Duodenal mucosa (tissue), 2 donors: Measurements from ENCODE around the gene TSPAN11.

Source experiments
- H3K27ac ChIP-seq: one replicate; pipeline ENCODE4 v1.7.0; 2013; ENCODE audit warnings: low read depth, low read length
- H3K27me3 ChIP-seq, 2 donors: one replicate each; pipeline ENCODE4 v1.7.0; 2013; ENCODE audit warnings: low read length in 2 of 2, control low read depth in 1 of 2; ENCODE audit not compliant: insufficient read depth in 2 of 2, control insufficient read depth in 1 of 2
- H3K36me3 ChIP-seq, 2 donors: one replicate each; pipeline ENCODE4 v1.7.0; 2013; ENCODE audit warnings: low read length in 2 of 2, control low read depth in 1 of 2; ENCODE audit not compliant: insufficient read depth in 2 of 2, control insufficient read depth in 1 of 2
- H3K4me1 ChIP-seq, 2 donors: one replicate each; pipeline ENCODE4 v1.7.0; 2013; ENCODE audit warnings: low read length in 2 of 2, control low read depth in 1 of 2; ENCODE audit not compliant: insufficient read depth in 2 of 2, control insufficient read depth in 1 of 2
- H3K4me3 ChIP-seq, 2 donors: one replicate each; pipeline ENCODE4 v1.7.0; 2013; ENCODE audit warnings: low read length in 2 of 2, low read depth in 1 of 2
- H3K9ac ChIP-seq, 2 donors: one replicate each; pipeline ENCODE4 v1.7.0; 2013; ENCODE audit warnings: low read length in 2 of 2, low read depth in 1 of 2
- H3K9me3 ChIP-seq, 2 donors: one replicate each; pipeline ENCODE4 v1.7.0; 2013; ENCODE audit warnings: low read length in 2 of 2, control low read depth in 1 of 2; ENCODE audit not compliant: control insufficient read depth in 1 of 2

Gene TSPAN11

GRCh38 chr12:30910038-30910350 lies 16.6 kb upstream of the TSPAN11 start:
- H3K36me3 ChIP-seq = no peaks in the 10 kb centered on the region
- H3K9ac ChIP-seq = no peak overlapping the region
- no peak overlapping the region for H3K4me3 ChIP-seq
- H3K27me3 ChIP-seq = no peaks in the 10 kb centered on the region
- no peak overlapping the region for H3K27ac ChIP-seq
- H3K9me3 ChIP-seq = no peaks in the 10 kb centered on the region
- no peaks in the 10 kb centered on the region for H3K4me1 ChIP-seq

- no peak overlapping the region for H3K4me3 ChIP-seq
- H3K9me3 ChIP-seq = no peaks in the 10 kb centered on the region
- H3K4me1 ChIP-seq = no peaks in the 10 kb centered on the region
- H3K36me3 ChIP-seq = no peaks in the 10 kb centered on the region
- no peaks in the 10 kb centered on the region for H3K27me3 ChIP-seq
- no peak overlapping the region for H3K27ac ChIP-seq
- H3K9ac ChIP-seq = no peak overlapping the region
Observed at GRCh38 chr12:30911207-30911606, 15.3 kb upstream of the TSPAN11 start.

- no peaks in the 10 kb centered on the region for H3K9me3 ChIP-seq
- H3K27ac ChIP-seq = no peak overlapping the region
- no peak overlapping the region for H3K9ac ChIP-seq
- H3K4me3 ChIP-seq = no peak overlapping the region
- H3K27me3 ChIP-seq = no peaks in the 10 kb centered on the region
- no peaks in the 10 kb centered on the region for H3K4me1 ChIP-seq
- no peaks in the 10 kb centered on the region for H3K36me3 ChIP-seq
Observed at GRCh38 chr12:30913323-30913722, 13.2 kb upstream of the TSPAN11 start.

GRCh38 chr12:30914986-30915591 lies 11.5 kb upstream of the TSPAN11 start:
- no peak overlapping the region for H3K9ac ChIP-seq

GRCh38 chr12:30923057-30923456 lies 3.5 kb upstream of the TSPAN11 start:
- Histone ChIP-seq H3K27me3 (peaks cover 26 to 32% of the 10 kb centered on the region in 2 donors), H3K4me3 (no peak overlapping the region), H3K4me1 (no peaks in the 10 kb centered on the region), H3K9ac (no peak overlapping the region), H3K9me3 (no peaks in the 10 kb centered on the region), H3K36me3 (no peaks in the 10 kb centered on the region), H3K27ac (no peak overlapping the region)

More at GRCh38 chr12:30914986-30915591, 11.5 kb upstream of the TSPAN11 start:
- Histone ChIP-seq H3K4me3 (no peak overlapping the region), H3K27ac (no peak overlapping the region), H3K4me1 (no peaks in the 10 kb centered on the region), H3K9me3 (no peaks in the 10 kb centered on the region), H3K27me3 (no peaks in the 10 kb centered on the region), H3K36me3 (no peaks in the 10 kb centered on the region)

- Histone ChIP-seq H3K4me3 (peak overlapping the region; percentile 28 to 41), H3K27ac (no peak overlapping the region), H3K27me3 (peaks cover 32 to 37% of the 10 kb centered on the region in 2 donors), H3K9me3 (no peaks in the 10 kb centered on the region), H3K4me1 (peaks cover 0 to 4% of the 10 kb centered on the region in 2 donors), H3K36me3 (no peaks in the 10 kb centered on the region), H3K9ac (peak overlapping the region in 1 of 2 donors; percentile 2)
Observed at GRCh38 chr12:30925607-30926242, 823 bp upstream of the TSPAN11 start.

GRCh38 chr12:30927222-30927611 lies 669 bp downstream of the TSPAN11 start:
- no peak overlapping the region for H3K27ac ChIP-seq
- peaks cover 32 to 37% of the 10 kb centered on the region in 2 donors for H3K27me3 ChIP-seq
- H3K36me3 ChIP-seq = no peaks in the 10 kb centered on the region
- H3K9me3 ChIP-seq = no peaks in the 10 kb centered on the region
- no peak overlapping the region for H3K9ac ChIP-seq
- H3K4me1 ChIP-seq = peaks cover 0 to 4% of the 10 kb centered on the region in 2 donors
- peak overlapping the region in 1 of 2 donors; percentile 50 for H3K4me3 ChIP-seq

- no peaks in the 10 kb centered on the region for H3K9me3 ChIP-seq
- peaks cover 0 to 4% of the 10 kb centered on the region in 2 donors for H3K4me1 ChIP-seq
- H3K4me3 ChIP-seq = no peak overlapping the region
- no peak overlapping the region for H3K27ac ChIP-seq
- no peaks in the 10 kb centered on the region for H3K36me3 ChIP-seq
- peaks cover 32 to 37% of the 10 kb centered on the region in 2 donors for H3K27me3 ChIP-seq
- no peak overlapping the region for H3K9ac ChIP-seq
Observed at GRCh38 chr12:30928356-30929244, 2.1 kb downstream of the TSPAN11 start.

- no peaks in the 10 kb centered on the region for H3K9me3 ChIP-seq
- H3K27me3 ChIP-seq = peaks cover 24 to 36% of the 10 kb centered on the region in 2 donors
- H3K4me3 ChIP-seq = no peak overlapping the region
- H3K4me1 ChIP-seq = peaks cover 0 to 4% of the 10 kb centered on the region in 2 donors
- H3K36me3 ChIP-seq = no peaks in the 10 kb centered on the region
- H3K27ac ChIP-seq = no peak overlapping the region
- H3K9ac ChIP-seq = no peak overlapping the region
Observed at GRCh38 chr12:30930238-30930637, 3.7 kb downstream of the TSPAN11 start.

- H3K4me3 ChIP-seq = no peak overlapping the region
- H3K4me1 ChIP-seq = peaks cover 0 to 4% of the 10 kb centered on the region in 2 donors
- H3K9ac ChIP-seq = no peak overlapping the region
- no peak overlapping the region for H3K27ac ChIP-seq
- no peaks in the 10 kb centered on the region for H3K36me3 ChIP-seq
- H3K27me3 ChIP-seq = peaks cover 19 to 32% of the 10 kb centered on the region in 2 donors
- H3K9me3 ChIP-seq = no peaks in the 10 kb centered on the region
Observed at GRCh38 chr12:30930641-30931040, 4.1 kb downstream of the TSPAN11 start.
